NCI-H2171 treated with DMSO at 0.1 percent for 48 hours (cell line): ENCODE measurements around the gene FXR2.
"Not testable (repeated sequence)": the region's sequence is repeated elsewhere in the genome, so short reads cannot be mapped to it uniquely, and the experiment has no call there.

Experiments
- DNase-seq: peaks from one replicate; lab custom pipeline; 2025; lab: John Stamatoyannopoulos, UW

The FXR2 gene

DNA sequence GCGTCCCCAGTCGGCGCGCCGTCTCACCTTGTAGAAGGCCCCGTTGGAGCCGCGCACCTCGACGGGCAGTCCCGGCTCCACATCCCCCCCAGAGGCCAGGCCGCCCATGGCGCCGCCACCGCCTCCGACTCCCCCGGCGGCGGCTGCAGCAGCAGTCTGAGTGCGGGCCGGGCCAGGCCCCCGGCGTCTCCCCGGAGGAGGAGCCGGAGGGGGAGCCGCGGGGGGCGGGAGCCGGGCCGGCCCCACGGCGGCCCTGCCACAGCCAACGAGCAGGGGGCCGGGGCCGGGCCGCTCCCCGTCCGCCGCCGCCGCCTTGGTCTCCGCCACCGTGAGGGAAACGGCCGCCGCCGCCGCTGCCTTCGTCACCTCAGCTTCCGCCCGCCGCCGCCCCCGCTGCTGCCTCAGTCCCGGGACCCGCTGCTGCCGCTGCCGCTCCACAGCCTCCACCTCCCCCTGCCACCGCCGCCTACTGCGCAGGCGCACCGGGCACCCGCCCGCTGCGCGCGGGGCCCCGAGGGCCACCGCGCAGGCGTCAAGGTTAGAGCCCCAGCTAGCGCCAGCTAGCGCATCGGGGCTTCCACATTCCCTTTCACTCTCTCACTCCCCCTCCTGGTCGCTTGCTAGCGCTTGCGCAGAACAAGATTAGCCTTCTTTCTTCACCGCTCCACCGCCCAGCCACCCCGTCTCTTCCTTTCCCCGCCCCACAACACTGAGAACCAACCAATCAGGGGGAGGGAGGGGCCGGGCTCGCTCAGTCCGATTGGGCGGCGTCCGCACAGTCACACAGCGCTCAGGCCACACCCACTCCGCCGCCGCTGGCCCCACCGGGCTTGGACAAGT lies at the start of gene FXR2:
FXR2 (minus strand) TSS at position 473 of the 840 bp plus-strand sequence; CDS start at position 108, 365 bp downstream.
- DNase-seq, result peak; percentile 100

DNA sequence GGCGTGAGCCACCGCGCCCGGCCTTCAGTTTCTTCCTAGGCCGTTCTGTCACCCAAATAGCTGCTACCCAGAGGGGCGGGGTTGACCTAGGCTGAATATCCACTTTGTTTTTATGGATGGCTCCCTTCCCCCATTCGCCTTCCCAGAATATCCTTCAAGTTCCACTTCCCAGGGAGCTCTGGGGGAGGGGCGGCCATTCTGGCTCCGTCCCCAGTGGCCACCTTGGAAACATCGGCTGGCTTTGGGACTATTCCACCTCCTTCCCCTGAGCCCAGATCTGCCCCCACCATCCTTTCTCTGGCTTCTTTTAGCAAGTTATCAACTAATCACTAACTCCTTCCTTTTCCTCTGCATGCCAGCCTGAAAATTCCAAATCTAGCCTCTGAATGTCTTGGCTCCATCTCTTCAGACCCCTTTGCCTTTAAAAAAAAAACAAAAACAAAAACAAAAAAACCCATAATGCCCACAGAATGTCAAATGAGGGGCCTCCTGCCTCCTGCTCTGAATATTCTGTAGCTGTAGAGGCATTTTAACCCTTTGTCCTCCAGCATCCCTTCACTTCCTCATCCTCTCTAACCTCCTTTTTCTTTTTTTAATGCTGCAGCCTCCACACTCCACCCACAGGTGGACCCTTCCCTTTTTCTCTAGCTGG lies 42.4 kb upstream of the FXR2 start:
- no peak for DNase-seq

DNA sequence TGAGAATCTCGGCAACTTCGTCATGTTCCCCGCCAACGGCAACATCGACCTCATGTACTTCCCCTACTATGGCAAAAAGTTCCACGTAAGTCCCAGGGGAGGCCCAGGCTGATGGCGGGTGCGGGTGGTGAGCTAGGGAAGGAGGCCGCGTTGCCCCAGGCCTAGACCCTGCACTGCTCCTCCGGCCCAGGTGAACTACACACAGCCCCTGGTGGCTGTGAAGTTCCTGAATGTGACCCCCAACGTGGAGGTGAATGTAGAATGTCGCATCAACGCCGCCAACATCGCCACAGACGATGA lies 40.8 kb upstream of the FXR2 start:
- no peak for DNase-seq

DNA sequence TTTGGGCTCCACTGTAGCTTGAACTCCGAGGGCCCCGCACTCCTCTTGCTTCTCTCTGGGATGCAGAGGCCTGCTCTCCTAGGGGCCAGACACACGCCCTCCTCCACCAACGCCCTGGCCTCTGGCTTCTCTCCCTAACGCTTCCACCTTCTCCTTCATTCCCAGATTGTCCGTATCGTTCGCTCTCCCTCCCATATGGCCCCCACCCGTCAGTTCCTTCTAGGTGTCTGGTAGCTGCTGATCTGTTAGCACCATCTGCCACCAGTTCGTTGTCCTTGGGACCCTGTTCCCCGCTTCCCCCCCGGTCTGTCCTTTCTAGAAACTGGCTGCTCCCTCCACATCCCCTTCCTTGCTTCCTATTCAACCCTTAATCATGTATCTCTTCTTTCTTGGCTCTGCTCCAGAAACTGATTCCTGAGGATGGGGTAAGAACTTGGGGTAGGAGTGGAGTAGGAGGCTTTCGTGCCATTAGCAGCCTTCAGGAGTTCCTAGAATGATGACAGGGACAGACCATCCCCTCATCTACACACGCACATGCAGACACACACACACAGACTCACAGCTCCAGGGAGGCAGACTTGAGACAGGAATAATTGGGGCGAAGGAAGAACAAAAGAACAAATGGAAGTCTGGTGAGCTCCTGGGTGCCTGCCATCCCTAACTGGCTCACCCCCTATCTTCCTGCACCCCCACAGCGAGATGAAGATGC lies 40.3 kb upstream of the FXR2 start:
- DNase-seq, result peak; percentile 16

DNA sequence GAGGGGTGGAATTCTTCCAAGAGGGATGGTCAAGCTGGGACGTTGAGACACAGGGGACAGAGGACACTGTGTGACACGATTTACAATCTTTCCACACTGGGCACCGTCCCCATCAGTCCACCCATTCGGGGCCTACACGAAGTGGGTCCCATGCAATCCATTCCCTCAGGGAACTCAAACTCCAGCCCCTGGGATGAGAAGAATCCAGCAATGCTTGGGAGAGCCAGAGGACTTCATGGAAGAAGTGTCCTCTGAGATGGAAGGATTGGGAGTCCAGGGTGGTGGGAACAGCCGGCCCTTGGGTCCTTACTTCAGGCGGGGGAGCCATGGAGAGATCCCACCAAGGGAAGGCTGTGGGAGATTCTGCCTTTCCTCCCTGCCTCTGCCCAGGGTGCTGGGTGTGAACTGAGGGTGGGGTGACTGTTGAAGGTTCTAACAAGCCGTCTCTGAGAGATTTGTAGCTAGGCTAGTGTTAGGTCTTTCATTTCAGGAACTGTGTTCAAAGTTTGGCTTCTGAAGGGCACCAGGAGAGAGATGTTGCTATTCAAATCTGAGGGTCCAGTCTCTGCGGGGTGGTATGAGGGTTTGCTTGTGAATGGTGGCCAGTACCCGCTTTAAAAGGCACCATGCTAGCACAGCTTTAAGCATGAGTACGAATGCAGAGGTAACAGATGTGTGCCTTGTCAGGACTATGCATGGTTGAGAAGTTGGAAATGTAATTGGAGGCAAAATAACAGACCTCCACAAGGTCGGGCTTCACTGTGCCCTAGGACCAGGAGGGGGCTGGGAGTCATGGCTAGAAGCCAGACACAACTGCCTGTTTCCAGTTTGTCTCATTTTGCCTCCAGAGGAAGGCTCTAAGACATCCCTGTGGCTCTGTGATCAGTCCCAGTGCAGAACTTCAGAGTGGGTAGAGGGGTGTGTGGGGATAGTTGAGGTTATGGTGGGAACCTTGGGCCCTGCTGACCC lies 38.0 kb upstream of the FXR2 start:
- no peak for DNase-seq

DNA sequence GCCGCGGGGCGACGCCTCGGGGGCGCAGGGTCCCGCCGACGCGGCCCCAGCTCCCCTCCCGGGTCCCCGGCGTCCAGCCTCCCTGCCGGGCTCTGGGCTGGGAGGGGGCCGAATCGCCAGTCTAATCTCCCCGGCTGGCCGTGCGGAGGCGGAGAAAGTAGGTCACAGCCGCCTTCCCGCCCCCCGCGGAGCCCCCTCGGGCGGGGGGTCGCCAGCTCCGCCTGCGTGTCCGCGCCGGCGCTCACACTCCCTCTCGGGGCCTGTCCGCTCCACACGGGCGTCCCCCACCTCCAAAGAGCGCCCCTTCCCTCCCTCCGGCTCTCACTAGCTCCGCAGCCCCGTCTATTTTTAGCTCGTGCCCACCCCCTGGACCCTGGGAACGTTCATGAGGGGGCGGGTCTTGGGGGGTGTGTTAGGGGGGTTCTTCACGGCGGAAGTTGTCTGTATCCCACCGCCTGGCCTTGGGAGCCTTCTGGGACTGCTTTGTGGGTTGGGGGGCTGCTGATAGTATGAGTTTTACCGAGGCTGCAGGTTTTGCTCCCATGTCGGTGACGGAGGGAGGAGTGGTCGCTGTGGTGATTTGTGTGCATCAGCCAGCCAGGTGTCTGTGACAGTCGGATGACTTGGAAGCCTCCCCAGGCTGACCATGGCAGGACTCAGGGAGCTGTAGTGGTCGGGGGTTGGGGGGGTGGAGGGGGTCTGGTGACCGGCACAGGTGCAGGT lies 37.1 kb upstream of the FXR2 start:
- DNase-seq, result no peak

DNA sequence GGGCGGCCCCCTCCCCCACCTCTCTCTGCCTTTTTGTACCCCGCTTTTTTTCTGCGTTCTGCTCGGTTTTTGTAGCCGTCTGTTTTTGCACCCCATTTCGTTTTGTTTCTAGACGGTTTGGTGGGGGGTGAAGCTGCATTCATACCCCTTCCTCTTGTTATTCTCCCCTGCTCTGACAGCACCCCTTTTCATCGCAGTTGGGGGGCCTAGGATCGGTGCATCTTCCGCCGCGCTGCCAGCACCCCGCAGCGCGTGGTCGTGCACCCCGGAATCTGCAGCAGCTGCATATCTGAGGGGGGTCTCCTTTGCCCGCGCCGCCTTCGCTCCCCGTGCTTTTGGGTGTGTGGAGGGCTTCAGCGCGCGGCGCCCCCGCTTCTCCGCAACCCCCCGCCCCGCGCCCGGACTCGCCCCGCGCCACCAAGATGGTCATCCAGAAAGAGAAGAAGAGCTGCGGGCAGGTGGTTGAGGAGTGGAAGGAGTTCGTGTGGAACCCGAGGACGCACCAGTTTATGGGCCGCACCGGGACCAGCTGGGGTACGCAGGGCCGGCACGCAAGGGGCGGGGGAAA lies 36.5 kb upstream of the FXR2 start:
- no peak for DNase-seq

DNA sequence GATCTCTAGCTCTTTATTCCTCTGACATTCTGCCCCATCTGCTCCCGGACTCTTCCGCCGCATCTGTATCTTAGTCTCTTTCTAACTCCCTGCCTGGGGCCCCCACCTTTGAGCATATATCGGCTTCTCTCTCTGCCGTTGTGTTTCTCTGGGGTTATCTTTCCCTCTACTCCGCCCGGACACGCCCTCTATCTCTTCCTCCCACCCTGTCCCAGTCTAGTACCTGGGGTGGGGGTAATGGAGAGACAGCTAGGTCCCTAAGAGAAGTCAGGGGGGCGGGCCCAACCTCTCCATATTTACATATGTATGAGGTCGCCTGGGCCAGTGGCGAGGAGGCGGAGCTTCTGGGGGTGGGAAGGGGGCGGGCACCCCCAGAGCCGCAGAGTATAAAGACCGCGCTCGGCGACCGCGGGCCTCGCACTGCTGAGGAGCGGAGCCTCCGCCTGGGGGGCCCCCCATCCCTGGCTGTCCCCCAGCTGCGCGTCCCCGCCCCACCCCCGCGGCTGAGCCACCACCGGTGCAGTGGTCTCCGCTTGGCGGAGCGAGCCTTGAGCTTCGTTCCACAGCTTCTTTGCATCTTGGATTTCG lies 35.9 kb upstream of the FXR2 start, which contains the start of gene ATP1B2:
ATP1B2 (plus strand) TSS at position 418 of the 588 bp plus-strand sequence. CDS start 593 bp downstream, outside the sequence.
- peak; percentile 86 for DNase-seq

DNA sequence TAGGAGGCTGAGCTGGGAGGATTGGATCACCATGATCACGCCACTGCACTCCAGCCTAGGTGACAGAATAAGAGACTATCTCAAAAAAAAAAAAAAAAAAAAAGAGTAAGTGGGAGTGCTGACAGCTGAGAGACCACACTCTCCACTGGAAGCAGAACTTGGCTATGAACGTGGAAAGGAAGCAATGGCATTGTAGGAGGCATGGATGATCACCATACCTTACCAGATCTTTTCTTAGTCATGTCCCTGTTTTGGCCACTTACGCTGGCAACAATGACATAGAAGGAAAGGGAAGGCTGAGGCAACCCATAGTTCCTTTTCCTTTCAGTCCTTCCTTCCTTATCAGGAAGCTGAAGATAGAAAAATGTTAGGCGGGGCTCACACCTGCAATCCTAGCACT lies 32.3 kb upstream of the FXR2 start:
- no peak for DNase-seq

DNA sequence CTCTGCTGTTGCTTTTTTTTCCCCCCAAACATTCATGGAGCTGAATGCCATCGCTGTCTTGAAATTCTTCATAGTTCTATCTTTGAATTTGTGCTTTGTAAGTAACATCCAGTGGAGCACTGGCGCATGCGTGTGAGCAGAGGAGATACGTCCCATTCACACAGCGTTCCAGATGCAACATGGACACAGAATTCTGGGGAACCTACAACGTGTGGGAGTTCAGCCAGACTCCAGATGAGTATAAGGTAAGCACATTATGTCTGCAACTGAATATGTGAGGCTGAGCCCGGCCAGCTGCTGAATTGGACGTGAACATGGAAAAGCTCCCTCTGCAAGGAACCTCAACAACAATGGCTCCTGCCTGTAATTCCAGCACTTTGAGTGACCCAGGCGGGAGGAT lies 31.8 kb upstream of the FXR2 start:
- DNase-seq, result no peak

DNA sequence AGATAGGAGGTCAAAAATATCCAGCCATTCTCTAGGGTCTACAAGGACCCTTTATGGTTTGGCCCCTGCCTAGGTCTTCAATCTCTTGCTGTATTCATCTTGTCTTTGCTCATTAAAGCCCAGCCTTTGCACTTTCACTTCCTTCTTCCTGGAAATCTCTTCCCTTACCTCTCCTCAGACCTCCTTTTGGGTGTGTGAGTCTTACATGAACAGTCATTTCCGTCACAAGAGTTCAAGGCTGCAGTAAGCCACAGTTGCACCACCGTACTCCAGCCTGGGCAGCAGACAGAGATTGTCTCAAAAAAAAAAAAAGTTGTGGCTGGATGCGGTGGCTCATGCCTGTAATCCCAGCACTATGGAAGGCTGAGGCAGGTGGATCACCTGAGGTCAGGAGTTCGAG lies 30.1 kb upstream of the FXR2 start:
- DNase-seq, result no peak

DNA sequence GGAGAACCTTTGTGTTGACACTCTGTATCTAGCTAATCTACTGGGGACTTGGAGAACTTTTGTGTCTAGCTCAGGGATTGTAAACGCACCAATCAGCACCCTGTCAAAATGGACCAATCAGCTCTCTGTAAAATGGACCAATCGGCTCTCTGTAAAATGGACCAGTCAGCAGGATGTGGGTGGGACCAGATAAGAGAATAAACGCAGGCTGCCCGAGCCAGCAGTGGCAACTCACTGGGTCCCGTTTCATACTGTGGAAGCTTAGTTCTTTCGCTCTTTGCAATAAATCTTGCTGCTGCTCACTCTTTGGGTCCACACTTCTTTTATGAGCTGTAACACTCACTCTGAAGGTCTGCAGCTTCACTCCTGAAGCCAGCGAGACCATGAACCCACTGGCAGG lies 26.9 kb upstream of the FXR2 start:
- DNase-seq, result not testable (repeated sequence)

DNA sequence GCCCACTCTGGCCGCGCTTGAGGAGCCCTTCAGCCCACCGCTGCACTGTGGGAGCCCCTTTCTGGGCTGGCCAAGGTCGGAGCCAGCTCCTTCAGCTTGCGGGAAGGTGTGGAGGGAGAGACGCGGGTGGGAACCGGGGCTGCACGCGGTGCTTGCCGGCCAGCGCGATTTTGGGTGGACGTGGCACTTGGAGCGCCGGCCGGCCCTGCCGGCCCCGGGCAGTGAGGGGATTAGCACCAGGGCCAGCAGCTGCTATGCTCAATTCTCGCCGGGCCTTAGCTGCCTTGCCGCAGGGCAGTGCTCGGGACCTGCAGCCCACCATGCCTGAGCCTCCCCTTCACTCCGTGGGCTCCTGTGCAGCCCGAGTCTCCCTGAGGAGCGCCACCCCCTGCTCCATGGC lies 26.1 kb upstream of the FXR2 start:
- no peak for DNase-seq

DNA sequence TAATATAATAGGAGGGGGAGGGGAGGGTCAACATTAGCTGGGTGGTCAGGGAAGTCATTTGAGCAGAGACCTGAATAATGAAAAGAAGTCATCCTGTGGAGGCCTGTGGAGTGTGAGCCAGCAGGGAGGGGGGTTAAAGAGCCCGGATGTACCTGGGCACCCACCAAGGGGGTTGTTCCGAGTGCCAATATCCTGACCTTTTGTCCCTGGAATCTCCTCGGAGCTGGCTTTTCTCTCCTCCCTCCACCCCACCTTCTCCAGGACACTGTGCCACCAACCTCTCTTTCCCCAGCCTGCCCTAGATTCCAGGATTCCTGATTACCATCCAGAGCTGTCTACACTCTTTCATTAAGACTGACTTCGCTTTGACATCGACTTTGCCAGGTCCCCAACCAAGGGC lies 21.5 kb upstream of the FXR2 start:
- no peak for DNase-seq

DNA sequence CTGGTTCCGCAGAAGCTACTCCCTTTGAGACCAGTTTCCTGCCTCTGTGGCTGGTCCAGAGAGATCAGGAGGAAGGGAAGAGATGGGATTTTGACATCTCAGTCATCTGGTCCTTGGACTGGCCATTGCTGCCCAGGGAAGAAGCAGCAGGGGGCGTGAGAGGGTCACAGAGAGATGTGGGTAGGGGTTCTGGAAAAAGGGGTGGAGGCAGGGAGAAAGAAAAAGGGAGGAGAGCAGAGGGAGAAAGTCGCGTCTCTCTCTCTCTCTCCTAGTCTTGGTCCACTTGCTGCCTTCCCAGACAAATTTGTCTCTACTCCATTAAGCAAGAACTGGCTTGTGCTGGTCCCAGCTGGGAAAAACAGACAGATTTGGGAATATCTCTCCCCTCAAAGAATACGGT lies 19.7 kb upstream of the FXR2 start:
- no peak for DNase-seq

DNA sequence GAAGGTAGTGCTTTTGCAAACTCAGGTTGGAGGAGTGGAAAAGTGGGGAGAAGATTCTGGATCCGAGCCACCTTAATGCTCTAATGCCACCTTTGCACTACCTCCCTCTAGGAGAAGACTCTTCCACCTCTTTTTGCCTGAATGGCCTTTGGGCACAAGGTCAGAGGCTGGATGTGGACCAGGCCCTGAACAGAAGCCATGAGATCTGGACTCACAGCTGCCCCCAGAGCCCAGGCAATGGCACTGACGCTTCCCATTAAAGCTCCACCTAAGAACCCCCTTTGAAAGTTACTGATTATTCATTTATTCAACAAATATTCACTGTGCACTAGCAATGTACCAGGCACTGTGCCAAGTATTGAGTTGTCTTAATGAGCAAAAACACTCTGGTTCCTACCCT lies 18.4 kb upstream of the FXR2 start:
- no peak for DNase-seq

DNA sequence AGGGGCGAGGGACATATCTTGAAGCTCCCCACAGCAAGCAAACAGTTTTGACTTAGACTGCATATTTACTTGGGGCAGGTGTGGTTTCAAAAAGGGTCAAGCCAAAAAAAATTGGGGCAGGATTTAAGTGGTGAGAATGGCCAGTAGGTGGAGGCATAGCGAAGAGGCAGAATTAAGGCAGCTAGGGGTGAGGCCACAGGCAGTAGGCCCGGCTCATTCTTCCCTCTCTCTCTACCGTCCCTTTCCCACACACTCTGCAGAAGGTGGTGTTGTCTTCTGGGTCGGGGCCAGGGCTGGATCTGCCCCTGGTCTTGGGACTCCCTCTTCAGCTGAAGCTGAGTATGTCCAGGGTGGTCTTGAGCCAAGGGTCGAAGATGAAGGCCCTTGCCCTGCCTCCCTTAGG lies 17.8 kb upstream of the FXR2 start:
- peak; percentile 28 for DNase-seq

DNA sequence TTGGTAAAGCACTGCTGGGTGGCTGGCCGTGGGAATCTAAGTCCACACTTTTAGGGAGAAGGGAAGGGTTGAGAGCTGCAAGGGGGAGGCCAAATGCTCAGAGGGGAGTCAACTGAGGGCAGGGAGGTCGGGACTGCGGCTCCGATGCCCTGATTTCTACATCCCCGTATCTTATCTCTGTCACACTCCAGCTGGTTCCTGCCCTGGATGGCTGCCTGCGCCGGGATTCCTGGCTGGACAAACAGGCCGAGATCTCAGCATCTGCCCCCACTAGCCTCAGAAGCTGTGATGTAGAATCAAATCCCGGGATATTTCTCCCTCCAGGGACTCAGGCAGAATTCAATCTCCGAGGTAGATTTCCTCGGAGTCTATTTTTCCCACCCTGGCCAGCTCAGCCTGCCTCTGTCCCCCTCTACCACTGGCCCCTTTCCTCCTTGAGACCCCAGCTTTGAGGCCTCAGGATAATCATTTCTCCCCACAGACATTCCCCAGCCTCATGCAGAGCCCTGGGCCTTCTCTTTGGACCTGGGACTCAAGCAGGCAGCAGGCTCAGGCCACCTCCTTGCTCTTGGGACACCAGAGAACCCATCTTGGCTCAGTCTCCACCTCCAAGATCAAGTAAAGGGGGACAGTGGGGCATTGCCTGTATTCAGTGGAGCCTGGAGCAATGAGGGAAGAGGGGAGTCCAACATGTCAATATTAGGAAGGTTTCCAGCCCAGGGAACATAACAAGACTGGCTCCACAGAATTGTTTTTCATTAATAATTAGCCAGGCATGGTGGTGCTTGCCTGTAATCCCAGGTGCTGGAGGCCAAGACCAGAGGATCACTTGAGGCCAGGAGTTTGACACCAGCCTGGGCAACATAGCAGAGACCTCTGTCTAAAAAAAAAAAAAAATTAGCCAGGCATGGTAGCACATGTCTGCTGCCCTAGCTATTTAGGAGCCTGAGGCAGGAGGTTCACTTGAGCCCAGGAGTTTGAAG lies 17.0 kb upstream of the FXR2 start:
- no peak for DNase-seq

DNA sequence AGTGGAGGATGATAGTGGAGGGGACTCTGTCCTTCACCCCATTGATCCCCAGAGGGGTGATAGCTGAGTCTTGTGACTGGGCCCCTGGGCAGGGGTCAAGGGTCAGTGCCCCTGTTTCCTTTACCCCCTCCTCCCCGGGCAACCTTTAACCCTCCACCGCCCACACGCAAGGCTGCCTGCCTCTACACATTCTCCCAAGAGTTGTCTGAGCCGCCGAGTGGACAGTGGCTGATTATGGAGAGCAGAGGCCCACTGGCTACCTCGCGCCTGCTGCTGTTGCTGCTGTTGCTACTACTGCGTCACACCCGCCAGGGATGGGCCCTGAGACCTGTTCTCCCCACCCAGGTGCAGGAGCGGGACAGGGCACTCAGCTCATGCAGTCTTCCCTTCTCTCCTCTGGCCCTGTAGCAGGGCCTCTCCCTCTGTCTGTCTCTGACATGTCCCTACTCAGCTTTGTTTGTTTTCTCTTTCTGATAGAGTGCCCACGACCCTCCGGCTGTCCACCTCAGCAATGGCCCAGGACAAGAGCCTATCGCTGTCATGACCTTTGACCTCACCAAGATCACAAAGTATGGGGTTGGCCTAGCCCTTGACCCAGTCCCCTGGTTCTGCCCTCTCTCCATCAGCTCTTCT lies 15.4 kb upstream of the FXR2 start, which contains the start of gene SHBG:
SHBG (plus strand) TSS at position 197 of the 633 bp plus-strand sequence; CDS start at position 235, 38 bp downstream.
- DNase-seq, result no peak
